Activated CD8-positive, alpha-beta memory T cell treated with anti-CD3 and anti-CD28 coated beads for 4 hours (primary cell): ENCODE measurements around the gene BPIFB4.
"Not testable (repeated sequence)": the region's sequence is repeated elsewhere in the genome, so short reads cannot be mapped to it uniquely, and the experiment has no call there.

ENCODE experiments used
- DNase-seq, 2 donors: peaks; one replicate each; pipeline ENCODE4 v3.0.0-alpha.2; 2020; ENCODE audit warnings: low read depth in 2 of 2

Gene BPIFB4

GRCh38 chr20:33079259-33079658 is at the start of gene BPIFB4:
BPIFB4 (plus strand) TSS chr20:33079643; CDS start chr20:33081527, 1,884 bp downstream.
- DNase-seq: no peak

- no peak for DNase-seq
Observed at GRCh38 chr20:33030076-33030475, 49.4 kb upstream of the BPIFB4 start.

GRCh38 chr20:33030569-33030968 is 48.9 kb upstream of the BPIFB4 start:
- no peak for DNase-seq

- no peak for DNase-seq
Observed at GRCh38 chr20:33031531-33031930, 47.9 kb upstream of the BPIFB4 start, which contains the start of gene BPIFB6. BPIFB6 (plus strand) TSS chr20:33031648; CDS start chr20:33031648, 0 bp downstream.

GRCh38 chr20:33032555-33032954 is 46.9 kb upstream of the BPIFB4 start:
- DNase-seq: no peak

- DNase-seq: no peak
Observed at GRCh38 chr20:33033381-33033780, 46.1 kb upstream of the BPIFB4 start.

- no peak for DNase-seq
Observed at GRCh38 chr20:33034115-33034514, 45.3 kb upstream of the BPIFB4 start.

GRCh38 chr20:33034901-33035492 is 44.4 kb upstream of the BPIFB4 start:
- DNase-seq: no peak

- DNase-seq: no peak
Observed at GRCh38 chr20:33037456-33037855, 42.0 kb upstream of the BPIFB4 start.

- DNase-seq: no peak
Observed at GRCh38 chr20:33038243-33038642, 41.2 kb upstream of the BPIFB4 start.

GRCh38 chr20:33042430-33042829 is 37.0 kb upstream of the BPIFB4 start:
- no peak for DNase-seq

GRCh38 chr20:33042983-33043730 is 36.3 kb upstream of the BPIFB4 start:
- no peak for DNase-seq

- no peak for DNase-seq
Observed at GRCh38 chr20:33043731-33044181, 35.7 kb upstream of the BPIFB4 start.

- not testable (repeated sequence) for DNase-seq
Observed at GRCh38 chr20:33045129-33045721, 34.2 kb upstream of the BPIFB4 start.

- DNase-seq: no peak
Observed at GRCh38 chr20:33046412-33046811, 33.0 kb upstream of the BPIFB4 start.

GRCh38 chr20:33051333-33051732 is 28.1 kb upstream of the BPIFB4 start:
- no peak for DNase-seq

- no peak for DNase-seq
Observed at GRCh38 chr20:33053291-33054106, 25.9 kb upstream of the BPIFB4 start, which contains the start of gene BPIFB3. BPIFB3 (plus strand) TSS chr20:33053903; CDS start chr20:33055436, 1,533 bp downstream.

- DNase-seq: no peak
Observed at GRCh38 chr20:33054381-33054780, 25.1 kb upstream of the BPIFB4 start.

GRCh38 chr20:33054791-33055190 is 24.7 kb upstream of the BPIFB4 start:
- no peak for DNase-seq

GRCh38 chr20:33059136-33059535 is 20.3 kb upstream of the BPIFB4 start:
- DNase-seq: no peak

- DNase-seq: no peak
Observed at GRCh38 chr20:33059741-33060390, 19.6 kb upstream of the BPIFB4 start.
